T-helper 1 cell (primary cell): ENCODE data around the gene TMEM200C.

ENCODE experiments used
- DNase-seq, 5 donors: peaks; one replicate each; pipeline ENCODE4 v3.0.0-alpha.2; 2012 to 2020
- total RNA-seq, 4 donors: gene quantifications; one replicate each; lab custom pipeline; 2026; lab: John Stamatoyannopoulos, UW

Gene TMEM200C
- 0 reads per million in 4 donors for total RNA-seq

GRCh38 chr18:5895299-5895875 lies at the start of gene TMEM200C:
Gene TMEM200C (minus strand): TSS chr18:5895522. CDS start chr18:5892063, 3,459 bp downstream.
- no peak for DNase-seq

GRCh38 chr18:5944448-5944847 lies 49.1 kb upstream of the TMEM200C start:
- no peak for DNase-seq

- DNase-seq: no peak
Measured at GRCh38 chr18:5943514-5943913, 48.2 kb upstream of the TMEM200C start.

GRCh38 chr18:5942591-5942990 lies 47.3 kb upstream of the TMEM200C start:
- no peak for DNase-seq

GRCh38 chr18:5941890-5942289 lies 46.6 kb upstream of the TMEM200C start:
- no peak for DNase-seq

GRCh38 chr18:5939801-5940667 lies 44.7 kb upstream of the TMEM200C start:
- no peak for DNase-seq

GRCh38 chr18:5937795-5938194 lies 42.5 kb upstream of the TMEM200C start:
- no peak for DNase-seq

- DNase-seq: no peak
Measured at GRCh38 chr18:5937121-5937520, 41.8 kb upstream of the TMEM200C start.

- DNase-seq: no peak
Measured at GRCh38 chr18:5930789-5931188, 35.5 kb upstream of the TMEM200C start.

- no peak for DNase-seq
Measured at GRCh38 chr18:5918205-5918858, 23.0 kb upstream of the TMEM200C start.

- no peak for DNase-seq
Measured at GRCh38 chr18:5914951-5915350, 19.6 kb upstream of the TMEM200C start.

GRCh38 chr18:5914016-5914415 lies 18.7 kb upstream of the TMEM200C start:
- no peak for DNase-seq

GRCh38 chr18:5912566-5912965 lies 17.2 kb upstream of the TMEM200C start:
- no peak for DNase-seq

GRCh38 chr18:5909125-5909524 lies 13.8 kb upstream of the TMEM200C start:
- DNase-seq: no peak

- no peak for DNase-seq
Measured at GRCh38 chr18:5903386-5903785, 8.1 kb upstream of the TMEM200C start.

GRCh38 chr18:5900262-5900661 lies 4.9 kb upstream of the TMEM200C start:
- DNase-seq: no peak

GRCh38 chr18:5899835-5900234 lies 4.5 kb upstream of the TMEM200C start:
- no peak for DNase-seq

GRCh38 chr18:5895876-5896740 lies 786 bp upstream of the TMEM200C start:
- no peak for DNase-seq

- no peak for DNase-seq
Measured at GRCh38 chr18:5894611-5895298, 567 bp downstream of the TMEM200C start.

GRCh38 chr18:5893956-5894610 lies 1.2 kb downstream of the TMEM200C start:
- DNase-seq: no peak

- DNase-seq: no peak
Measured at GRCh38 chr18:5892823-5893431, 2.4 kb downstream of the TMEM200C start.
